Endodermal cell (in vitro differentiated cells): ENCODE measurements around the gene FAM43A. TPM values are rescaled to one million over a fixed set of nuclear protein-coding genes. Genes with fewer than 3 reads are reported as not detected.

Source experiments
- DNase-seq: peaks from one replicate; pipeline ENCODE4 v3.0.0-alpha.2; 2017
- H3K27ac ChIP-seq: 2 replicates; pipeline ENCODE4 v1.5.1; 2013; ENCODE audit warnings: mild to moderate bottlenecking, low read depth, low read length, moderate library complexity
- H3K27me3 ChIP-seq: 2 replicates; pipeline ENCODE4 v1.6.1; 2013; ENCODE audit warnings: mild to moderate bottlenecking, low read length, moderate library complexity; ENCODE audit not compliant: insufficient read depth, control insufficient read depth, poor library complexity, severe bottlenecking
- H3K36me3 ChIP-seq: 2 replicates; pipeline ENCODE4 v1.7.0; 2013; ENCODE audit warnings: mild to moderate bottlenecking, low read length, moderate library complexity; ENCODE audit not compliant: control insufficient read depth, insufficient read depth
- H3K4me1 ChIP-seq: one replicate; pipeline ENCODE4 v1.7.0; 2013; ENCODE audit warnings: low read length; ENCODE audit not compliant: control insufficient read depth, insufficient read depth
- H3K4me3 ChIP-seq: 2 replicates; pipeline ENCODE4 v1.5.1; 2013; ENCODE audit warnings: mild to moderate bottlenecking, low read length, moderate library complexity
- H3K9ac ChIP-seq: 2 replicates; pipeline ENCODE4 v1.6.1; 2013; ENCODE audit warnings: mild to moderate bottlenecking, low read length, moderate library complexity; ENCODE audit not compliant: poor library complexity, severe bottlenecking; ENCODE audit errors: extremely low read depth
- H3K9me3 ChIP-seq: 2 replicates; pipeline ENCODE4 v1.6.1; 2013; ENCODE audit warnings: mild to moderate bottlenecking, low read length, moderate library complexity; ENCODE audit not compliant: control insufficient read depth
- H3K27ac Mint-ChIP-seq: 2 replicates; pipeline ENCODE4 v1.8.0; 2020; ENCODE audit warnings: mixed read lengths
- H3K27me3 Mint-ChIP-seq: 2 replicates; pipeline ENCODE4 v1.8.0; 2021; ENCODE audit warnings: mild to moderate bottlenecking, mixed read lengths; ENCODE audit not compliant: insufficient read depth
- H3K36me3 Mint-ChIP-seq: 2 replicates; pipeline ENCODE4 v1.8.0; 2020; ENCODE audit warnings: low read depth, mixed read lengths
- H3K4me1 Mint-ChIP-seq: 2 replicates; pipeline ENCODE4 v1.8.0; 2020; ENCODE audit warnings: mixed read lengths
- H3K4me3 Mint-ChIP-seq: 2 replicates; pipeline ENCODE4 v1.8.0; 2020; ENCODE audit warnings: mild to moderate bottlenecking, moderate library complexity, mixed read lengths
- H3K9me3 Mint-ChIP-seq: 2 replicates; pipeline ENCODE4 v1.8.0; 2020; ENCODE audit warnings: mild to moderate bottlenecking, mixed read lengths
- CTCF ChIP-seq: fragments of 200-600 bp; sonication (generic); conservative IDR thresholded peaks from 2 replicates; pipeline ENCODE4 v1.5.0; 2021; ENCODE audit warnings: antibody characterized with exemption, mild to moderate bottlenecking
- WGBS, 2 experiments: methylation state at CpG; one replicate each; pipeline versions ENCODE4 v1.1.5 to v1.1.7; 2013; ENCODE audit warnings: missing lambda C conversion rate in 2 of 2, mixed read lengths in 1 of 2; ENCODE audit not compliant: insufficient coverage in 1 of 2, insufficient read length in 1 of 2; 5-methylcytosine and 5-hydroxymethylcytosine counted together
- total RNA-seq, 2 donors: library from RNA; stranded (reverse); fragmentation: NEBNext Ultra II Directional in 1 of 2; extraction: Animal tissue kit (Norgen Biotek cat#: 25700) in 1 of 2; gene quantifications; 2 replicates in 1 of 2; 3 replicates in 1 of 2; pipeline ENCODE4 v1.2.1, GENCODE V29; 2021

FAM43A gene
- total RNA-seq, 2 donors from 2014 or later: 0.58 to 4.4 TPM

GRCh38 chr3:194658477-194659242, 27.0 kb upstream of the FAM43A start:
- no peaks in the 10 kb centered on the region for H3K9me3 ChIP-seq
- H3K27ac ChIP-seq: no peak overlapping the region
- no peak overlapping the region for H3K4me3 Mint-ChIP-seq
- peaks cover 2% of the 10 kb centered on the region for H3K4me1 Mint-ChIP-seq
- H3K27ac Mint-ChIP-seq: no peak overlapping the region
- no peak overlapping the region for H3K4me3 ChIP-seq
- no peak for DNase-seq
- H3K27me3 ChIP-seq: no peaks in the 10 kb centered on the region
- peaks cover 60% of the 10 kb centered on the region for H3K36me3 Mint-ChIP-seq
- H3K27me3 Mint-ChIP-seq: no peaks in the 10 kb centered on the region
- H3K36me3 ChIP-seq: peaks cover 70% of the 10 kb centered on the region
- WGBS, 2 experiments: 89% methylated on average over 5 of the region's 5 CpGs
- H3K4me1 ChIP-seq: no peaks in the 10 kb centered on the region
- TF ChIP-seq CTCF: no peak
- H3K9ac ChIP-seq: no peak overlapping the region
- no peaks in the 10 kb centered on the region for H3K9me3 Mint-ChIP-seq

GRCh38 chr3:194659778-194660177, 25.9 kb upstream of the FAM43A start:
- H3K27ac Mint-ChIP-seq: no peak overlapping the region
- no peaks in the 10 kb centered on the region for H3K4me1 Mint-ChIP-seq
- no peak overlapping the region for H3K9ac ChIP-seq
- peaks cover 64% of the 10 kb centered on the region for H3K36me3 ChIP-seq
- H3K9me3 ChIP-seq: no peaks in the 10 kb centered on the region
- no peaks in the 10 kb centered on the region for H3K27me3 Mint-ChIP-seq
- WGBS, 2 experiments: 91 to 96% methylated on average over 6 to 7 of the region's 7 CpGs
- no peak for DNase-seq
- H3K4me1 ChIP-seq: no peaks in the 10 kb centered on the region
- H3K27me3 ChIP-seq: no peaks in the 10 kb centered on the region
- H3K36me3 Mint-ChIP-seq: peaks cover 53% of the 10 kb centered on the region
- no peaks in the 10 kb centered on the region for H3K9me3 Mint-ChIP-seq
- no peak overlapping the region for H3K27ac ChIP-seq
- no peak overlapping the region for H3K4me3 ChIP-seq
- TF ChIP-seq CTCF: no peak
- H3K4me3 Mint-ChIP-seq: no peak overlapping the region

- H3K36me3 Mint-ChIP-seq: peaks cover 56% of the 10 kb centered on the region
- no peaks in the 10 kb centered on the region for H3K27me3 Mint-ChIP-seq
- no peak overlapping the region for H3K27ac Mint-ChIP-seq
These were observed 24.3 kb upstream of the FAM43A start for GRCh38 chr3:194661374-194661773.

More at GRCh38 chr3:194661374-194661773, 24.3 kb upstream of the FAM43A start:
- H3K36me3 ChIP-seq: peaks cover 75% of the 10 kb centered on the region
- no peak for DNase-seq
- Mint-ChIP-seq H3K4me1 (no peaks in the 10 kb centered on the region), H3K4me3 (no peak overlapping the region), H3K9me3 (no peaks in the 10 kb centered on the region)
- no peak overlapping the region for H3K27ac ChIP-seq
- H3K9ac ChIP-seq: no peak overlapping the region
- H3K27me3 ChIP-seq: no peaks in the 10 kb centered on the region
- H3K9me3 ChIP-seq: no peaks in the 10 kb centered on the region
- TF ChIP-seq CTCF: no peak
- no peaks in the 10 kb centered on the region for H3K4me1 ChIP-seq
- H3K4me3 ChIP-seq: no peak overlapping the region
- WGBS, 2 experiments: 100% methylated on average over 3 of the region's 3 CpGs; no CpG with 5 or more reads in 1 of the 2 experiments
